ENCODE results near the gene SLC25A38. TPM values are rescaled to one million over a fixed set of nuclear protein-coding genes. Genes with fewer than 3 reads are reported as not detected.

Gene SLC25A38
- total RNA-seq, 1 experiment from 2014 or later = 30.3 TPM

DNA sequence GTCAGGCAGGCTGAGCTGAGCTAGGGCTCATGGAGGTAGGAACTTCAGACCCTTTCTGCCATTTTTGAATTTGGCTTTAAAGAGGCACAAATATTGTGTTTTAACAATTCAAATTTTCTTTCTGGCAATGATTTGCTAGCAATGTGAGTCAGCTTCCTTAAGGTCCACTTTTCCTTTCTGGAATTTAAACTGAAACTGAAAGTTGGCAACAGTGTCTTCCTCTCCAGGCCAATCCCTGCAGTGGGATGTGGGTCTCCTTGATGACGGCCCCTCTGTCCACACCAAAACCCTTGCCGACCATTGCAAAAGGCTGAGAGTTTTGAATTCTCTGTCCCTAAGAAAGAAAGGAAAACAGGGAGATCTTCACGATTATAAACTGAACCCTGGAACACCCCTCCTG, 50.5 kb downstream of the SLC25A38 start:
- DNase-seq (ENCODE audit: low spot score) = peak; percentile 58

DNA sequence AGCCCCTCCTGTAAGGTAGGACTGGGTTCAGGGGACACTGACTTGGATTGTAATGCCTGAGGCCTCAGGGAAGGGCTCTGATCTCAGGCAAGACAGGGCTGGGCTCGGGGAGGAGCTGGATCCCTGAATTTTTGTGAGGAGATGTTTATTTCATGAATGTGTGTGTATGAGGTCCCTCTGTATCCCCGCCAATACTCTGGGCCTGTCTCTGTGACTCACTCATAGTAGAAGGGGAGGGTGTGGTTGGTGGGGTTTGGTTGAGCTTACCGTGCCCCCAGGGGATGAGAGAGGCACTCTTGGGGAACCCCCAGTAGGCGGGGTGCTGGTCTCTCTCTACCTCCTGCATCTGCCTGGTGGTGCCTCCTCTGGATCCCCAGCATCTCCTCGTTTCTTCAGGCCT, 51.4 kb downstream of the SLC25A38 start:
- peak; percentile 59 for DNase-seq (ENCODE audit: low spot score)

DNA sequence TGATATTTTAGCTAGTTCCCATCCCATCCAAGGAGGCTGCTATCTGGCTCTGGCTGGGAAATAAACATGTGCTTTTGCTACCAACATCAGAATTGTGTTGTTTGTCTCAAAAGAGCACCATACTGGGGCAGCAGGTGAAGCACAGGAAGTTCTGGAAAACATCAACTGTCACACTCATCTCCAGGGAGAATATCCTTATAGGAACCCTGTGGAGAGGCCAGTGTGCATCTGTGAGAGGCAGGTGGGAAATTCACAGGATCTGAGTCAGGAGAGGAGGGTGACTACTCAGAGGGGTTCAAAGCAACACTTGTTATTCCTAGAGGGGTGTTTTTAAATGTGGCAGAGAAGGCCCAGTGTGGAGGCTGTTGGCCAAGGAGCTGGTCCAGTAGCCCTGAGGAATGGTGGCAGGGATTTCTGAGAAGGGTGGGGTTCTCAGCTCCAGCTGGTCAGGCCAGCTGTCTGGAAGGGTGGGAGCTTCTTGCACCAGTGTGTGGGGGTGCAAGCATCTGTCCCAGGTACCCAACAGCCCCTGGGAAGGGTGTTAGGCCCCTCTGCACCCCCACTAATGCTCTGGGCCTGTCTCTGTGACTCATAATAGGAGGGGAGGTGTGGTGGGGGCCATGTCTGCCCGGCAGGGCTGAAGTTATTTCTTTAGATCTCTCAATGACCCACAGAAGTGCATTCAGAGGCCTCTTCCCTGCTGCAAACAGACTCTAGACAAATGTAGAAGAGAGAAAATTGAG, 52.0 kb downstream of the SLC25A38 start:
- DNase-seq (ENCODE audit: low spot score) = no peak

DNA sequence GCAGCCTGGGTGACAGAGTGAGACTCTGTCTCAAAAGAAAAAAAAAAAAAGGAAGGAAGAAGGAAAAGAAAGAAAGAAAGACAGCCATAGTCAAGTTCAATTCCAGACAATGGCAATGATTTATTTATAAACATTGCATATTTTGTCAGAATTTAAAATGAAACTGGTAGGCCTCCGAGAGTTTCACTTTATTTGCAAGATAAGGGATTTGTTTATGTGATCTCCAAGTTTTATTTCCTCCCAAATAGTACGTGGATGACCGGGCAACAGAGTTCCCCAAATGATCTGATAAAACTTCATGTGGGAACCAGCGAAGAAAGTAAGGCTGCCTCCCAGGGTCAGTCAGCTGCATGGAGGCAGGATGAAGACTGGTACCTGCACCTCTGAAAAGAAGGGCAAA, 55.7 kb downstream of the SLC25A38 start:
- no peak for DNase-seq (ENCODE audit: low spot score)

DNA sequence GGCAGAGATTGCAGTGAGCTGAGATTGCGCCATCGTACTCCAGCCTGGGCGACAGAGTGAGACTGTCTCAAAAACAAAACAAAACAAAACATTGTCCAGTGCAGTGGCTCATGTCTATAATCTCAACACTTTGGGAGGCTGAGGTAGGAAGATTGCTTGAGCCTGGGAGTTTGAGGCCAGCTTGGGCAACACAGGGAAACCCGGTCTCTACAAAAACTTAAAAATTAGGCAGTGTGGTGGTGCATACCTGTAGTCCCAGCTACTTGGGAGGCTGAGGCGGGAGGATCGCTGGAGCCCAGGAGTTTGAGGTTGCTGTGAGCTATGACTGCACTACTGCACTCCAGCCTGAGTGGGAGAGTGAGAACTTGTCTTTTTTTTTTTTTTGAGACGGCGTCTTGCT, 57.1 kb downstream of the SLC25A38 start:
- DNase-seq (ENCODE audit: low spot score) = no peak

DNA sequence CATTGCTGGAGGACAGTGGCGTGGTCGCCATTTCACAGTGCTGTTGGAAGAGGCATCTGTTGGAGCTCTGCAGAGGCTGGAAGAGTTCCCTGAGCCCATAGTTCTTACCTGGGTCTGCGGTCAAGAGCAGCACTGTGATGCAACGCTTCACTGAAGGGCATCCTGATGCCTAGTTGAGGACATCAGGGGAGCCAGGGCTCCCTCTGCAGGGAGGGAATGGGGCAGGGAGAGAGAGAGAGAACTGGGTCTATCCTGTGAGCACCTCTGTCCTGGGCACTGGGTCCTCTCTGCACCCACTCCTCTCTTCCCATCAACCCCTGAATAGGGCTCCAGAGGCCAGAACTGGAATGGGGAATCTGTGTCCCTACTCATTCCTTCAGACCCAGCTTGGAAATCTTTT, 60.4 kb downstream of the SLC25A38 start:
- no peak for DNase-seq (ENCODE audit: low spot score)

DNA sequence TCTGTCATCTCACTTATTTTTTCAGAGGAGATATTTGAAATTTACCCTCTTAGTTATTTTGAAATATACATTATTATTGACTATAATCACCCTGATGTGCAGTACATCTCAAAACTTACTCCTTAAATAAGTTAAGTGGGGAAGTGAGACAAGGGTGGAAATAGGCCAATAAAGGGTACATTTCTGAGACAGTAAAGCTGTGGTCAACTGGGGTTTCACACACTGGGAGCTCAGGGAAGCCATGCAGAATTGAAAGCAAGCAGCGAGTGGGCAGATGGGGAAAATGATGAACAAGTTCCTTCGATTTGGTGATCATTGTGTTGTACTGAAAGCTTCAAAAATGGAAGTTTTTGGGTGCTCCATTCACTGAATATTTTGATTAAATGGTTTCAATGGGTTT, 62.8 kb downstream of the SLC25A38 start:
- DNase-seq (ENCODE audit: low spot score) = no peak

DNA sequence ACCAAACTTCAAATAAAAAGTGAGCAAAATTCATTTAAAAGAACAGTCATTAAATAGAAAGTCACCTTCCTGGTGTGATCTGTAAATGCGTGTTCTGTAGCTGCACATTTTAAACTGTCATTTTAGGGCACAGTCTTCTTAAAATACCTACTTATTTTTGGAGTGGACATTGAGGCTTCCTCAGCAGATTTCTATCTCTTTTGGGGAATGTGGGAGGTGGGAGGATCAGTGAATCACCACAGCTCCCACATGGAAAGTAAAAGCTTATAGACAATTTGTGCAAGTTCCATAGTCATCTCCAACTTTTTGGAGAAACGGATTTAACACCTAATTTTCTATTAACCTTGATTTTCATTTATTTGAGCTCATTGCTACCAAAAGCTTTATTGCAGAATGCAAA, 63.3 kb downstream of the SLC25A38 start:
- no peak for DNase-seq (ENCODE audit: low spot score)

Other genes starting within 250 kb of the SLC25A38 start
- gene CSRNP1, start 229.8 kb upstream of the SLC25A38 start, total RNA-seq (2014; rRNA removed; shearing (Covaris generic)) = 19.7 and 22.4 TPM in 2 replicates
- not detected in 2 replicates for gene XIRP1, start 190.8 kb upstream of the SLC25A38 start, total RNA-seq (2014; rRNA removed; shearing (Covaris generic))
- not detected in 2 replicates for gene CX3CR1, start 103.3 kb upstream of the SLC25A38 start, total RNA-seq (2014; rRNA removed; shearing (Covaris generic))
- not detected in 2 replicates for gene CCR8, start 53.7 kb upstream of the SLC25A38 start, total RNA-seq (2014; rRNA removed; shearing (Covaris generic))
- 1,184 and 1,533 TPM in 2 replicates for gene RPSA, start 23.4 kb downstream of the SLC25A38 start, total RNA-seq (2014; rRNA removed; shearing (Covaris generic))
- not detected in 2 replicates for gene MOBP, start 84.3 kb downstream of the SLC25A38 start, total RNA-seq (2014; rRNA removed; shearing (Covaris generic))